ENCODE results near the gene DYRK3.

- TF ChIP-seq ZC3H4 (CRISPR knock-in tag; IDR thresholded peaks at IDR 0.05; ENCODE audit: borderline replicate concordance) (no peak), CUX1 (CRISPR knock-in tag; IDR thresholded peaks at IDR 0.05) (peak; percentile 28; the same call in 1 of the 2 replicates), ESRRA (IDR thresholded peaks at IDR 0.05; ENCODE audit: borderline replicate concordance, low read depth) (peak; percentile 87), TSHZ1 (CRISPR knock-in tag; IDR thresholded peaks at IDR 0.05) (no peak), CEBPB (tag; IDR thresholded peaks at IDR 0.05) (no peak), CTCF (IDR thresholded peaks at IDR 0.05 in 2 of 3, conservative IDR thresholded peaks at IDR 0.05 in 1 of 3; ENCODE audit: insufficient read depth in 2 of 3, low read depth in 1 of 3, low read length in 3 of 3) (peak; percentile 98 to 99 (median 98)), ZNF444 (CRISPR knock-in tag; IDR thresholded peaks at IDR 0.05) (peak; percentile 87), NR2C1 (IDR thresholded peaks at IDR 0.05) (no peak; the same call in 1 of the 2 replicates), NR2C1 (tag; IDR thresholded peaks at IDR 0.05) (peak; percentile 67), EHMT2 (IDR thresholded peaks at IDR 0.05) (peak; percentile 71; the same call in 1 of the 2 replicates)
These were observed 23.0 kb upstream of the DYRK3 start, which contains the start of gene EIF2D for GRCh38 chr1:206612129-206612876.
